Stimulated activated CD4-positive, alpha-beta T cell treated with anti-CD3 and anti-CD28 coated beads, Interleukin-2, amount 100 ng/mL, for 24 hours (primary cell): ENCODE data around the gene PLET1.
A peak's percentile ranks its signal among the peaks of the same experiment; 100 is the strongest.

Experiments
- DNase-seq, 2 donors: peaks; one replicate each; pipeline ENCODE4 v3.0.0-alpha.2; 2020

The PLET1 gene

DNA sequence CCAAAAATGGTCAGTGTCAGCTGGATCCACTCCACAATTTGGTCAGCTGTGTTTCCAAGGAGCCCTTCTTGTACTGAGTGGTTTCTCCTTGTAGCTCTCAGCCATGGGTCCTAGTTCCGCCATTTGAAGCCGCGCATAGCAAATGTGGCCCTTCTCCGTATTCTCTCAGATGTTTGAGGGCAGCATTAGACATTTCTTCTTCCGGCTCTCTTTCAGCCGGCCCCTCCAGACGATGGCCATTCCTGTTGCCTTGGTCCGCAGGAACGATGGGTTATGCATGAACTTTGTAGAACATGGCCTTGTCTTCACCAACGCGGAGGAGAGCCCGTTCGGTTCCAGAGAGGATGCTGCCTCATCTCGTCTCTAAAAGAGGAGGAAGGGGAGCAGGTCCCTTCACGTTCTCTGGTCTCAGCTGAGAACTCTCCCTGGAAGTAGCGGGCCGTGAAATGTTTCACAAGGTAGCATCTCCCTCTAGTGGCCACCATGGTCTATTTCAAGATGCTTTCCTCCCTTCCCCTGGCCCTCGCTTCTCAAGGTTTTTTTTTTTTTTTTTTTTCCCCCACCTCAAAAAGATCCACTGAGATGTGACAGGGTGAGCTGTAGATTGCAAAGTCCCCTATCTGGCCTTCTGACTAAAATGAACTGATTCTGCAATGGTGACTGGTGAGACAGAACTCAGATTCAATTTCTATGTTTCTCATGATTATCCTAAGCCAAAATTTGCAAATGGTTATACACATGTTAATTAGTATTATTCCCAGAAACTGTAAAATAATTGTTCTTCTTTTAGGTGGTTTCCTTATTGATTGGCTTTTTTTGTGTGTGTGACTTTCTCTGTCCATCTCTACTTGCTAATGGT is 19.8 kb upstream of the PLET1 start:
- DNase-seq: peak; percentile 59 to 66

DNA sequence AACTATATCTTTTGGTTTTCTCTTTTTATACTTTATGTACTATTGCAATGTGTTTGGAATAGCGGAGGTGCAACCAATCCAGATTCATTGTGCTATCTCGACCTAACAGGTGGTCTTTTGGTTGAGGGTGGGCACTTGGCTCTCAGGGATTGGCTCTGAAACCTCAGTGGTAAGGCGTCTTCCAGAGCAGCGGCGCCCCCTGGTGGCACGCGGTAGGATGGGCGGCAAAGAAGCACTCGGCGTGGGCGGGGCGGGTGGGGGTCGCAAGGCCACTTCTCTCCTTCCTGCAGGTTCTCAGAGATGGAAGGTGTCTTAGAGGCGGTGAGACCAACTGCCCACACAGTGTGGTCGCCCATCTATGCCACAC is 19.2 kb upstream of the PLET1 start:
- peak; percentile 82 to 83 for DNase-seq

DNA sequence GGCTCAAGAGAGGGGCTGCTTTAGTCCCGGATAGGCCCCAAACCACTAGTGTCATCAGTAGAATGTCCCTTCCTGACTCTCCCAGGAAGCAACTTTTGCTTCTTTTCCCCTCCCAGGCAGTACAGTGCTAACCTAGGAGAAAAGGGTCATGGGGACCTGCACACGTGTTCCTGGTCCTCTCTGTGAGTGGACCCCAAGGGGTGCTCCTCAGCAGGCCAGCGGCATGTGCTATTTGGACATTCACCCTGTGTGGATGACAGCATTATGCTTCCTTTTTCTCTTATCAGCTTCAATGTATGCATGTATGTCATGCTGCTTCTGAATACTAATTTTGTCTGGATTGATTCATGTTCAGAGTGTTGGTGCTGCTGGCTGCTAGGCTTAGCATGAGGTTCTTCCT is 18.1 kb upstream of the PLET1 start:
- DNase-seq: no peak

DNA sequence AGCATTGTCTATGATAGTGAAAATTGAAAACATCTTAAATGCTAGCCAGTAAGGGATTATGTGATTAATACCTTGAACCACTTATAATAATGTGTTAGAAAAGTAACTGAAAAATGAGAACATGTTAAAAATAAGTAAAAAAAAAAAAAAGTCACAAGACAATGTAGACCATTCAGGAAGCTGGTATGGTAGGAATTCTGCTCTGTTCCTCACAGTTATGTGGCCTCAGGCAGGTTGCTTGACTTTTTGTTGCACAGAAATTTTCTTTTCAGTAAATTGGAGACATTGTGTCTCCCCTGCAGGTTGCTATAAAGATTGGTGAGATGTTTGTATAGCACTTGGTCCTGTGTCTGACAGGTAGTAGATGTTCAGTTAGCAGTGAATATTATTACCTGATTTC is 17.3 kb upstream of the PLET1 start:
- no peak for DNase-seq

DNA sequence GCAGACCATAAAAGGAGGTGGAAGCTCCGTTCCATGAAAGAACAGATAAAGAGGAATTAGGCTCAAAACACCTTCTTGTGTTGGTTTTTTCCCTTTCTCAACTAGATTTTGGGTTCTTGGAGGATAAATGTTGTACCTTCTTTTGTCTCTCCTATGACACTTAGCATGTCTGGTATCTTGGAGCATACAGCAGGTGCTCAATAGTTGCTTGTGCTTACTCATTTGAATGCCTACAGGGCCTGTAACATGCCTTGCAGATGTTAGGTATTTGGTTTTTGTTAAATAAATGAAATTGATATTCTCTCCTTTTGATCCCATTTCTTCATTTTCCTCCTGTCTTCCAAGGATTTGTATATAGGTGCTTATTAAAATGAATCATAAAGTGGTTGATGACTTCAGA is 16.4 kb upstream of the PLET1 start:
- no peak for DNase-seq

DNA sequence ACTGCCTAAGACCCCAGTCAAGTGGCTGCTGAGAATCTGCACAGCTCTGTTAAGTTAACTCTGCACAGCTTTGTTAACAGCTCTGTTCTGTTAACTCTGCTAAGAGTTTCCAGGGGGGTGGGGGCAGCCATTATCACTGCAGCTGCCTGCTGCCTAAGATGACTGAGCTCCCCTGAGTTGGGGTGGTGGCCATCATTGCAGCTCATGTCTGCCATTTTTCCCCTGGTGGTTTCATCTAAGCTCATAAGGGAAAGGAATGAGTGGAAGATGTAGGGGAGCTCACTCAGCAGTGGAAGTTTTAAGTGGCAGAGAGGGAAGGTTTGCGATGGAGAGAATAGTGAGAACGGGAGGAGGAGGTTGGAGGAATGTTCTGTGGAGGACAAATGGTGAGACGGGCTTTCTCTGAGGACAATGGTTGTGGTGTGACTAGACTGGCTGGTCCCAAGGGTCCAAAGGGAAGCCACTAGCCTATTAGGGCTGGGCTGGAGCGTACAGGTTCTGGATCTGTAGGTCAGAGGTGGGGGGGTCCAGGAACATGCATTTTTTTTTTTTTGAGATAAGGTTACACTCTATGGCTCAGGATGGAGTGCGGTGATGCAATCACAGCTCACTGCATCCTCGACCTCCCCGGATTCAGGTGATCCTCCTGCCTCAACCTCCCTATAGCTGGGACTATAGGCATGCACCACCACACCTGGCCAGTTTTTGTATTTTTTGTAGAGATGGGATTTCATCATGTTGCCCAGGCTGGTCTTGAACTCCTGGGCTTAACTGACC is 13.5 kb upstream of the PLET1 start:
- no peak for DNase-seq

DNA sequence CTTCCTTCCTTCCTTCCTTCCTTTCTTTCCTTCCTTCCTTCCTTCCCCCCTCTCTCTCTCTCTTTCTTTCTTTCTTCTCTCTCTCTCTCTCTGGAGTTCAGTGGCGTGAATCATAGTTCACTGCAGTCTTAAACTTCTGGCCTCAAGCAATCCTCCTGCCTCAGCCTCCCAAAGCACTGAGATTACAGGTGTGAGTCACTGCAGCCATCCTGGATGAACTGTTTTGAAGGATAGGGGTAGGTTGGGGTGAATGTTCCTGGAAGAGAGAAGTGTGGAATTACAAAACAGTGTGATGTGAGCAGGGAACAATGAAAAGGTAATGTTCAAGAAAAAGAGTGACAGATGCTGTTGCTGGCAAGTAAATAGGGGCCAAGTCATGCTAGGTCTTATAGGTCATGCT is 12.4 kb upstream of the PLET1 start:
- DNase-seq: no peak

DNA sequence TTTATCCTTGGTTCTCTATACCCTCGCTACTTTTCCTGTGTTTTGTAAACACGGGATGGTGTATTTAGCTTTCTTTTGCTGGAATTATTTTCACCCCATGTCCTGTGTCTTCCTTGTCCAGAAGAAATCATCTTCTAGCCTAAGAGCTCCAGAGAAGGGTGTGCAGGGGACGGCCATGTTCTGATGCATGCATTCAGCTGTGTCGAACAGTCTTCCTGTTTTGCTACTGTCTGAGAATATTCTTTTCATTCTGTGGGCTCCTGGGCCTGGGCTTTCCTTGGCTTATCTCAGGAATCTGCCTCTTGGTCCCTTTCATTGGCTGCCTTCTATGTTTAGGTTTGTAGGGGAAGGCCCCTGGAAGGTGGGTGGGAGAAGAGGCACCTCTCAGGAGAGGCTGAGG is 10.6 kb upstream of the PLET1 start:
- DNase-seq: no peak

DNA sequence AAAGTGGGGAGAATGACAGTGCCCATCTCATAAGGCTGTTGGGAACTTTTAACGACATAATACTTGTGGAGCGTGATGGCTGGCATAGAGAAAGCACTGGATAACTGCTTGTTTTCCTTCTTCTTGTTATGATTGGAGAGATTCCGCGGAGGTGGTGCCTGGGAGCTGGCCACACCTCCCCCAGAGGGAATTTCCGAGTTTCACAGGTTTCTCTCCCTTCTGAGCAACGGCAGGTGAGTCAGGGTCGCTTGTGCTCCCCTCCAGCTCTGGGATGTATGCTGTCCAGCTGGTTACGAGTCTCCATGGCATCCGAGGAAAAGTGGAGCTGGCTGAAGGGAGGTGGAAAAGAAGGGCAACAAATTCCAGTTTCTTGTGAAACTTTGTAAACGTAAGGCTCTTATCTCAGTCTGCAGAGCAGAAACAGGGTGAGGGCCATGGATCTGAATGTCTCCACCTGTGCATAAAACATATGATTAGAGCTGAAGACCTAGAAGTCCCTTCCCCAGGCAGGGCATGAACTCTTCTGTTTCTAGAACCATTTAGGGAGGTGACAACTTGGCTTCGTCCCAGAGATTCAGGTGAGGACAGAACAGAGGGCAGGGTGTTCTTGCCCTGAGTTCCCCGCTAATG is 10.0 kb upstream of the PLET1 start:
- no peak for DNase-seq

DNA sequence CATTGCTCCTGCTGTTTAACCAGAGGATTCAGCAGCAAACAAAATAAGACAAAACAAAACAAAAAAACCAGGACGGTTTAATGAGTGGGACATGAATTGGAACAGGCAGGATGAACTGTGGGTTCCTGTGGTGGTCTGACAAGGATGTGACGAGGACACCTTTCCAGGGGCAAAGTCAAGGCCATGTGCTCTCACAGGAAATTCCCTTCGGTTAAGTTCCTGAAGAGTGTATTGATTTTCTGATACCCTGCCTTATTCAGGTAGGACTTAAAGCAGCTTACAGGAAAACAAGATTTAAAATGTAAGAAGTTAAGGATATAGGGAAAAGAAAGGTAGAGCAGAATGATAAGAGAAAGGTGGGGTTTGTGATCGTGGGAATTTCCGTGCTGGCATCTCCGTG is 8.5 kb upstream of the PLET1 start:
- DNase-seq: no peak

DNA sequence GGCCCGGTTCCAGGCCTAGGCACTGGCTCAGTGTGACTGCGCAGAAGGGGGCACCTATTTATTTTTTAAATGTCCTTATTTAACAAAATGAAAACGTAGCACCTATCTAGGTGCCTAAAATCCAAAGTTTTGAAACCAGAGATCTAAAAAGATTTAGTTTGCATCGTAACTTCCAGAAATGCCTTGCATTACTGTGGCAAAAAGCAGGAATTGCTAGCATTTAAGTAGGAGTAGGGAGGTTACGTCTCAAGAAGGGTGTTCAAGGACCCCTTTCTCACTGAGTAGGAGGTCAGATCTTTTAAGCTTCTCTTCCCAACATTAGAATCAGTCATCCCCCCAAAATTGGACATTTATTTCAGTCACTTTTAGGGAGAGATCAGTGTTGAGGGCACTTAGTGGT is 7.7 kb upstream of the PLET1 start:
- no peak for DNase-seq

DNA sequence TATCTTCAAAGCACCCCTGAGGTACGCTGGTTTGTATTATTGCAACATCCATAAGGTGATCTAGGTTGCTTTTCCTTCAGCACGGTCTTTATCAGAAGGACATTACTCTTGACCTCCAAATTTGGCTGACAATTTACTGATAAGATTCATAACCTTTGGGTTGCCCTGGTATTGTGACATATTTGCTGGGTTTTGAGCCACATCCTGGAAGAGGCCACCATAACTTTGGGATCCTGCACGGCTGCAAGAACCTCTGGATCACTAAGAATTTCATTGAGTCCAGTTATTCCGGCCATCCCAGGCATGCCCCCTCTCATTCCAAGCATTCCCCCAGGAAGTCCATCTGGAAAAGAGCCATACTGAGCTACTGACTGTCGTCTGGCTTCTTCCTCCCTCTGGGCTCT is 6.5 kb upstream of the PLET1 start:
- DNase-seq: no peak

DNA sequence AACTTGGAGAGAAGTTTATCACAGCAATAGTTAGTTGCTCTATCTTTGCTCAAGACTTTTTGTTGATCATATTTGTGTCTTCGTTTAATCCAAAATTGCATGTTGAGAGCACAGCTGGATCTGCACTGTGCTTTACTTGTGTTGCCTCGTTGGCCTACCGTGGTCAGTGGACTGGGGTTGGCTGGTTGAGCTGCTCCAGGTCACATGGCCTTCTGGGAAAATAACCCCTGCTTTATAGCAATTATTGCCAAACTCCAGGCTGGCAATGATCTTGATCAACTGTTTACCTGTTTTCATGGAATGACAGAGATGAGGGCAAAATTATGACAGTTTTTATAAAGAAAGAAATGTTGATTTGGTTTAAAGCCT is 5.7 kb upstream of the PLET1 start:
- no peak for DNase-seq

DNA sequence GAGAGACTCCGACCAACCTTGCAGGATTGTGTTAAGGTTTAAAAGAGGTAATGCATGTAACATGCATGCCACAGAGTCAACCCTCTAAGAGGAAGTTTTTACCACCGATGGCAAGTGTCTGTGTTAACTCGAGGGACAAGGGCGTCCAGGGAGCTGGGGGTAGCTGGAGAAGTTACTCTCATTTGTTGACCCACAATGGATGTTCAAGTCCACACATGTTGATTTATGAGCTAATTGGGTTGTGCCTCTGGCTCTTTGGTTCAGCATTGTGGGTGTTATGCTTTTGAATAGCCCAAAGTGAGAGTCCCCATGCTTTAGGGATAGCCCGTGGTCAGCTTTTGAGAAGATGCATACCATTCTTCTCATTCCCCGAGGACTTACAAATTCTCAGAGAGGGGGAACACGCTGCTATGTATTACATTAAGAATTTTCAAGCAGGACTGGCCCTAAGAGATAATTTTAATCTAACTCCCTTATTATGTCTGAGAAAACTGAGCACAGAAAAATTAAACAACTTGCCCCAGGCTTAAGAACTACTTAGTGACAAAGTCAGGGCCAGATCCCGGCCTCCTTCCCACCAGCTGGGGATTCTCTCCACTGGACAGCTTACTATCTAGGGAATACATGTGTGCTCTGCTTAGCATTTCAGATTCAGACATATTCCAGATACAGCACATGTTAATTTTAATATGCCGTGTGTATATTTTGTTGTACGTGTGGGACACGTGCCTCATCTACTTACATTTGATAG is 5.2 kb upstream of the PLET1 start:
- DNase-seq: no peak

DNA sequence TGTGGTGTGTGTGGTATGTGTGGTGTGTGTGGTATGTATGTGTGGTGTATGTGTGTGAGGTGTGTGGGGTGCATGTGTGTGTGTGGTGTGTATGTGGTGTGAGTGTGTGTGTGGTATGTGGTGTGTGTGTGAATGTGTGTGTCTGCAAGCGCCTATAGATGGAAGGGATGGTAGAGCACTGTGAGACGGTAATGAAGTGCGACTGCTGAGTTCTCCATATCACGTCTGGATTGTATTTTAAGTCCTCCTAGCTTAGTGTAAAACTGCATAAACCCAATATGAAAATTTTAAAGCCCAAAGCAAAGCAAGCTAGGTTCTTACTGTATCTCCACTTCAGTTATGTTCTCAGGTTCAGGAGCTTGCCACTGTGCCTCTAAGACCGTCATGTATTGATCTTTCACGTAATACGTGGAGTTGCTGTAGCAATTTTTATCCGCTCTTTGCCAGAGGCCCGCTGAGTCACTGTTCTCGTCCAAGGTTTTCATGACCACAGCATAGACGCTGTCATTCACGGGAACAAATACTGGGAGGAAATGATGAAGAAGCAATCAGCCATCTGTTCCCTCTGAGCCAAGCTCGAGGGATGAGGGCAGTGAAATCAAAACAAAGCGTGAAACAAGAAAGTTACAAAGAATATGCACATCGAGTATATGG is 5.5 kb downstream of the PLET1 start:
- DNase-seq: no peak

DNA sequence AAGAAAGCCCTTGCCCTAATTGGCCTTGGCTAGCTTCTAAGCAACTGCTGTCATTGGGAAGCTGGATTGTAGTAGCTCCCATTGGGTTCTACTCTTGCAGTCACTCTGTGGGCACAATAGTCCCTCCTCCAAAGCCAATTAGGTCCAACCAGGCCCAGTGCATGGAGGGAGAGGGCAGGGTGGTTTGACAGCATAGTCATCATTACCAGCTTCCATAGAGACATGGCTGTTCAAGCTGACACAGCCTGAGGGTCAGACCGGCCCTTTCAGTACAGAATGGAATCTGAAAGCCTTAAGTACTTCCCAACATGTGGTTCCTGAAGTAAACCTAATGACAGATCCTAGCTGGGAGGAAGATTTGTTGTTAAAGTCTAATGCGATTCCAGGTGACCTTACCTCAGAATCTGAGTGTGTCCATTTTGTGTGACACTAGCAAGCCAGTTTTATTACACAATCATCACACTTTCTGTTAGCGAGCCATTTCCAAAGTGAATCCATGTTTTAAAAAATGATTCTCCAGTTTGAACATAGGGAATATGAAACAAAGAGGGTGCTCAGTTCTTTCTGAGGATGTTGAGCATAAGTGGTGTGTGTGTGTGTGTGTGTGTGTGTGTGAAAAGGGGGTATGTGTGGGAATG is 6.9 kb downstream of the PLET1 start:
- no peak for DNase-seq

DNA sequence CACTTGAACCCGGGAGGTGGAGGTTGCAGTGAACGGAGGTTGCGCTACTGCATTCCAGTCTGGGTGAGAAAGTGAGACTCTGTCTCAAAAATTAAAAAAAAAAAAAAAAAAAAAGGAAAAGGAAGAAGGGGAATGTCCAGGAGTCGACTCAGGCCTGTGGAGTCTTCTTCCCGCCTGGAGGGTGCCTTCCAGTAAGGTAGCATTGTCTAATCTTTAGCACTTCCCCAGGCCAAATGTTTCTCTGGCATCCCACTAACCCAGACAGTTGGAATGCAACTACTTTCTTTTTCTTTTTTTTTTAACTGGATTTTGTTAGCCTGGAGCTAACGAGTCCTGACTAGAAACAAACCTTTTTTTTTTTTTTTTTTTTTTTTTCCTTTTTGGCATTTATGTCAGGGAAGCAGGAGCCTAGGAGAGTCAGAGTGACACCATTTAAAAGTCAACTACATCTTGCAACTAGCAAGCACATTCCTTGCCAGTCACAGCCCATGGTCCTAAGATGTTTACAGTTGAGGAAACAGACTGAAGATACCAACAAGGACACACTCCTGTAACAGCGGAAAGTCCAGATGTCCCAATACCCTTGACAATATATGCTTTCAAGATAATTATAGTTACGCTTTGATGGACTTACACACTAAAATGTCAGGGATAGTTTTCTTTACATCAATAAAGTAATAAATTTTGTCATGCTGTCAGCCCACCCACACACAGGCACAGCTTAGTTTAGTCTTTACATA is 10.6 kb downstream of the PLET1 start:
- no peak for DNase-seq

DNA sequence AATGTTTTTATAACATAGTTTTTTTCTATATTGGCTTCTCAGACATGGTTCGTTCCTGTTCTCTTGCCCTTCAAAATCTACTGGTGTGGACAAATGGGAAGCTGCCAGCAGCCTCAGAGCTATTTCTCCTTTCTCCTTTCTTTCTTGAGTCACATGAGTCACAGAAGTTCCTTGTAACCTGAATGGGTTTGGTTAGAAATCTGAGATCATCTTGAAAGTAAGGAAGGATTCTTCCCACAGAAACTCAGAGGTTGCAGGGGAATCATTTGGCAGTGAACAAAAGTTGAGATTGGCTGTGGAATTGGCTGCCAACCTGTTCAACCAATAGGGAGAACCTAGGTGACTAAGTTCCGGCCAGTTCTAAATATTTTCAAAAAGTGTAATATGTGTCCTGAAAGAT is 12.5 kb downstream of the PLET1 start:
- DNase-seq: no peak

DNA sequence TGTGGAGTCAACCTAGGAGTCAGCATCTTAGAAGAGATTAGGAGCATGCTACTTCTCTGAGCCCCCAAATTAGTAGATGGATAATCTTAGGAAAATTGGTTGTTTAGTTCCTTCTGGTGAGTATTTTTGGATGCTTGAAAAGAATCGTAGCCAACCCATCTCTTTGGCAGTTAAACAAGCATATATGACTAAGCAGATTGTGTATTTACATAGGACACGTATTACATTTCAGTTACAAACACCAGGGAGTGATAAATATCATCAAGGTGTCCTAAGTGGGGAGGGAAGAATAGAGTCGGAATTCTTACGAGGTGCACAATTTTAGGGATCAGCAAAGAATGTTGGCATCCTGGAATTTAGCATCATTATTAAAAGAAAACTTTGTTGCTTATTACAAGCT is 13.5 kb downstream of the PLET1 start:
- DNase-seq: no peak

DNA sequence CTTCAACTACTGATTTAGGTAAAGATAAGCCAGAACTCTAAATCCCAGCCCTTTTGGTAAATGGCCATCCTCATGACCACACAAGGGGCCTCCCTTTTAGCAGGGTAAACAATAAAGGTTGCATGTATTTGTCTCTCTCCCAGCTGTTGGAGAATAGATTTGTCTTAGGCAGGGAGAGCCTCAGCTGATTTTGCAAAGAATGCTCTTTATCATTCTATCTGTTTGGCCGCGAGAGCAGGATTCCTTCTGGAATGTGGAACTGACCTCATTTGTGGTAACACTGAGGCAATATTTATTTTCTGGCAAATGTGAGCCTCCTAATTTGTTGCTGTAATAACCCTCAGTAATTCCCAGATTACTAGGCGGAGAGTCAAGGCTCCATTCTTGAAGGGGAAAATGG is 19.2 kb downstream of the PLET1 start:
- DNase-seq: no peak

DNA sequence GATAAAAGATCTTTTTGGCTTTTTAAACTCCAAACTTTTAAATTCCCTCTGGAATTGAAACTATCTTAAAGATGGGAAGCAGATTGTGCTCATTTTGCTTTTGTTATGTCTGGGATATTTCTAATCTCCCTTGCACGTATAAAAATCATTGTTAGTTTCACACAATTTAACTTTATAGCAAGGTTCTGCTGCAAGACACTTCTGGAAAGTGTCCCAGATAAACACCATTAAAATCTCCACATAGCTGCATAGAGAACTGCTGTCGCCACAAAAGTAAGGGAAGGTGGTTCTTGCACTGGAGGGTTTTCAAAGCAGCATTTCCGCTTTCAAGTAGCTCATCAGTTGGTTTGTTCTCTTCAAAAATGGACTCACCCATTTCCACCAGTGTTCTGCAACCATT is 22.6 kb downstream of the PLET1 start:
- no peak for DNase-seq

DNA sequence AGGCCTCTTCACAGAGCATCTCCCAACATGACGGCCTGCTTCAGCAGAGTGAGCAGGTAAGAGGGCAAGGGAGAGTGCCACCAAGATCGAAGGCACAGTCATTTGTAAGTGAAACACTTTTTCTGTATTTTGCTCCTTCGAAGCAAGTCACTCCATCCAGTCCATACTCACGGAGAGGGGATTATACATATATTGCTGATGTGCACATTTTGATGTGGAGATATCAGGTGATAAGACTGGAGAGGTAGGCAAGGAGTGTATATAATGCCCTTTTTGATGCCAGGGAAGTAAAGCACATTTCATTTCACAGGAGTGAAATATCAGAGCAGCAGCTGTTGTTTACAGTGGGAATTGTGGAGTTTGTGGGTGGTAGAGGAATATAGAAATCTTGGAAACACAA is 23.2 kb downstream of the PLET1 start:
- DNase-seq: no peak
